GM18517 (cell line): ENCODE results near the gene TRPV5.
"Not testable (repeated sequence)": the region's sequence is repeated elsewhere in the genome, so short reads cannot be mapped to it uniquely, and the experiment has no call there.

Source experiments
- ATAC-seq: cut with Tn5 transposase; IDR thresholded peaks from one replicate; pipeline ENCODE4 v1.9.1; 2021; ENCODE audit warnings: mild to moderate bottlenecking, moderate library complexity; ENCODE audit not compliant: unreplicated experiment

Gene TRPV5

DNA sequence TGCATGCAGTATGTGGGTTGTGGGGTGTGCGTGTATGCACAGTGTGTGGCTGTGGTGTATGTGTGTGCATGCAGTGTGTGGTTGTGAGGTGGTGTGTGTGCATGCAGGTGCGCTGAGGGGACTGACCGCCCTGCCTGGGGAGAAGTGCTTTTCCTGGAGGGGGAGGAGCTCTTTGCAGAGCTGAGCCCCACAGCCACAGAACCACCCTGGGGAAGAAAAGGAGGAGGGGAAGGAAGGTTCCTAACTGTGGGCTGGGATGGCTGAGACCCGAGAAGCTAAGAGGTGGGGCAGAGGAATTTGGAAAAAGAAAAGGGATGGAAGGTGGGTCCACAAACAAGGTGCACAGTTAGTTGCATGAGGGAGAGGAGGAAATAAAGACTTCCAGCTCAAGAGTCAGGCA, at the start of gene TRPV5:
TSS of gene TRPV5 (minus strand) at position 123 of the 400 bp plus-strand sequence. CDS start 287 bp downstream, outside the sequence.
- no peak for ATAC-seq

DNA sequence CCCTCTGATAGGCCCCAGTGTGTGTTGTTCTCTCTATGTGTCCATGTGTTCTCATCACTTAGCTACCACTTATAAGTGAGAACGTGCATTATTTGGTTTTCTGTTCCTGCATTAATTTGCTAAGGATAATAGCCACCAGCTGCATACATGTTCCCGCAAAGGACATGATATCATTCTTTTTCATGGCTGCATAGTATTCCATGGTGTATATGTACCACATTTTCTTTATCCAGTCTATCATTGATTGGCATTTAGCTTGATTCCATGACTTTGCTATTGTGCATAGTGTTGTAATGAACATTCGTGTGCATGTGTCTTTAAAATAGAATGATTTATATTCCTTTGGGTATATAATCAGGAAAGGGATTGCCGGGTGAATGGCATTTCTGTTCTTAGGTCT, 44.9 kb upstream of the TRPV5 start:
- ATAC-seq = not testable (repeated sequence)

DNA sequence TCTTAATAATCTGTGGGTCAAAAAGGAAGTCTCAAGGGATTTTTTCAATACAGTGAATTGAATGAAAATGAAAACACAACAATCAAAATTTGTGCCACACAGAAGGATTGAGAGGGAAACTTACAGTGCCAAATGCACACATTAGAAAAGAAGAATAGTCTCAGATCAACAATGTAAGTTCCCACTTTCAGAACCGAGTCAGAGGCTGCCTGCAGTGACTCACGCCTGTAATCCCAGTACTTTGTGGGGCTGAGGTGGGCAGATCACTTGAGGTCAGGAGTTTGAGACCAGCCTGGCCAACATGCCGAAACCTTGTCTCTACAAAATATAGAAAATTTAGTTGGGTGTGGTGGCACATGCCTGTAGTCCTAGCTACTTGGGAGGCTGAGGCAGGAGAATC, 41.1 kb upstream of the TRPV5 start:
- ATAC-seq = no peak

DNA sequence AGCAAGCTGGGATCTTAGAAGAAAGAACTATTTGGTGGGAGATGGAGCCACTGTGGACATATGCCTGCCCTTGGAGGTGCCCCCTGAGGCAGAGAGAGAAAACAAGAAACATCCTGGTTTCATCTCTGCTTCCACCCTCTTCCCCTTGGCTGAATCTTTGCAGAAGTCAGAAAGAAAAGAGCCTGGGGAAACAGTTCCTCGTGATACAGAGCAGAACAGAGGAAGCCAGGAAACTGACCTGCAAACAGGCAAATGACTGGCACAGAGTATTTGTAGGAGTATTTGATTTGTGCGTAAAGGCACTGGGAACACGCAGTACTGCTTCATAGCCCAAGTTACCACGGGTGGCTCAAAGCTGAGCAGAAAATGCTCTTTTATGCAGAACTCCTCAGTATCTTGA, 35.6 kb upstream of the TRPV5 start:
- ATAC-seq = no peak

DNA sequence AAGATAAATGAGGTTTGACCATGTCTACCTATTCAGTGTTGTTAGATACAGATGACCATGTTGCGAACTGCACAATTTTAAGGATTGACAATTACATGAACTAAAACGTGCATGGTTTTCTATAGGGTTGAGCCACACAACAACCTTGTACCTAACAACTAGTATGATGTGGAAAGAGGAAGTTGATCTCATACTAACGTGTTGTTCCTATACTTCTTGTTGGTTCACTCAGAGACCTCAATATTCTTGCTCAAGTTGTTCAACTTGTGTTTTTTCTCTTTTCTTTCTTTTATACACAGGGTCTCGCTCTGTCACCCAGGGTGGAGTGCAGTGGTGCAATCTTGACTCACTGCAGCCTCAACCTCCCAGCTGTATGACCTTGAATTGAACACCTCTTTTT, 34.7 kb upstream of the TRPV5 start:
- no peak for ATAC-seq

DNA sequence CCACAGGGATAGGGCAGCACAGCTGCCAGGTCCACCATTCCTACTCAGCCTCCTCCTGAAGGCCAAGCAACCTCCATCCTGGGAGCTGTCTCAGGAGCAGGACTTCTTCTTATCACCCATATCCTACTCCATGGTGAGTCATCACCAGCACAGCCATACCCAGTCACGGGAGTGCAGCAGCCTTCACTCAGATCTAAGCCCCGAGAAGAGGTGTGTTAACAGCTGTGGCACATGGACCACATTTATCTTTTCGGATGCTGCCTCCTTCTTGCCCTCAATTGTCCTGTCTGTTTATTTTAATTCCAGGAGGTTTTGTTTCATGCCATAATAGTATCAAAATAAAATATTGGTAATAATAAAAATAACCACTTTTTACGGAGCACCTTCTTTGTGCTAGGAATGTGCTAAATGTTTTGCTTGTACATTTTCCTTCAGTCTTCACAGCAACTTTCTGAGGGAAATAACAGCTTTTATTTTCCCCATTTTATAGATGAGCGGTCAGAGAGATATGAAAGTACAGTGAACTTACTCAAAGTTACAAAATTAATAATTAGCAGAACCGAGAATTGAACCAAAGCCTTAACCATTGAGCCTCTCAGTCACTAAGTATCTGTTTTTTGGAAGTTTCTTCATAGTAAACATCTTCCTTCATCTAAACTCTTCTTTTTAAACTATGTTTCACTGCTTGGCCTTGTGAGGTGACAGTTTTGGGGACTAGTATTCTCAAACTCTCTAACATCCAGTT, 31.1 kb upstream of the TRPV5 start:
- no peak for ATAC-seq

DNA sequence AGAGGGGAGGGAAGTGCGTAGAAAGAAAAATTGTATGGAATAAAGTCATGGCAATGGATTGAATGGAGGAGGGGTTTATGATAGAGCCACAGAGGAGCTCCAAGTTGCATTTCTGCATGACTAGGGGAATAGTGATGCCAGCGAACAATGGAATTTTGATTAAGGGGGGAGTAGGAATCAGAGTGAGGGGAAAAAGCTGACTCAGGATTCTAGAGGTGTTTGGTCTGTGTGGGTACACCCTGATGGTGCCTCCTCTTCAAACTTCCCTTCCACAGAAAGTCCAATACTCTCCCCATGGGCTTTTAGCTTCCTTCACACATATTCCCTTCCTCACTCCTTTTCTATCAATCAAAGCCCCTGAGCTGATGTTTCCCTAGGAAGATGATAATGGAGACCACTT, 30.4 kb upstream of the TRPV5 start:
- no peak for ATAC-seq

DNA sequence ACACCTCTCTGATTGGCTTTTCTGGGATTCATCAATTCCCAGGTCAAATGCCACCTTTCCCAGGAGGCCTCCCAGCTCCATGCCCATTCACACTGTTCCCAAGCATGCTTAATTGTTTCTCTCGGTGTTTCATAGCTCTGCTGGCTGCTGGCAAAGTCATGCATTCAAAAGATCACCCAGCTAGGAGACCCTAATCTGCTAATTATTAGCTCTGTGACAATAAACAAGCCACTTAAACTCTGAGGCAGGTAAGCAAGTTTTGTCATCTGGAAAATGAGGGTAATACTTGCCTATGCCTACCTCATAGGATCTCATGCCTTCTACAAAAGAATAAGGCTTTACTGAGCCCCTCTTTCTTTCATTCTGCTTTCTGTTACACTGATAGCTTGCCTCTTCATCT, 29.4 kb upstream of the TRPV5 start:
- ATAC-seq = no peak

DNA sequence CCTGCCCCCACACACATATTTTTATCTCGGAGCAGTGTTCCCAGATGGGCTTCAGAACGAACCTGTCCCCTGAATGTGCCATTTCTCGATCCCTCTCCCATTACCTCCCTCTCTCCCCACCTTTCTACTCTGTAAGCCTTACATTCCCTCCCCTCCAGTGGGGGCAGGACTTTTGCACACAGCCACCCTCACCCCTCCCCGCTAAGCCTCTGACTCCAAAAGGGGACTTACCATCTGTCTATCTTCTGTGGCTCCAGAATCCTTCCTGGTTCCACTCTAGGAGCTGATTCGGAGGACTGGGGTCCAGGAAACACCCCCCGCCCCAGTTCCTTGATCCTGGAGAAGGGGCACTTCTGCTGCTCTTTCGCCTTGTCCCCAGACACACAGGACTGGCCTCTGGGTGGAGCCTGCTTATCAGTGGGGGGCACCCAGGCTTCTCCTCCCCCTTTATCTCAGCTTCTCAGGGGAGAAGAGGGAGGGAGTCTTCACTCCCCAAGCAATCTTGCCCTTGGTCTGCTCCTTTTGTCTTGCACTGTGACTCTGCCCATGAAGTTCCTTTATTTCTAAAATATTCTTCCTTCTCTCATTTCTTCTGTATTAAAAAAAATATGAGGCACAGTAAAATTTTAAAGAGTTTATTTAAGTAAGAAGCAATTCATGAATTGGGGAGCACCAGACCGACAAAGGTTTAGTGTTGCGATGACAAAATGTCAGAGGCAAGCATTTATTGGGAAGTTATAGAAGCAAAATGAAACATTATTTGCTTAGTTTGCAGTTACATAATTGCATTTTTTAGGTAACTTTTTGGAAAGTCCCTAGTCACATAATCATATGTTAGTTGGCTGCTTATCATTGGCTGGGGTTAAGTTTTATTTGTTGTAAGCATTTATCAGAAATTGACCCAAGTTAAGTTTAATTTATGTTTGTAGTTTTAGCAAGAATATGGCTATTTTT, 28.7 kb upstream of the TRPV5 start, which contains the start of gene KEL:
TSS of gene KEL (minus strand) at position 391 of the 954 bp plus-strand sequence. CDS start at position 234, 157 bp downstream.
- no peak for ATAC-seq

DNA sequence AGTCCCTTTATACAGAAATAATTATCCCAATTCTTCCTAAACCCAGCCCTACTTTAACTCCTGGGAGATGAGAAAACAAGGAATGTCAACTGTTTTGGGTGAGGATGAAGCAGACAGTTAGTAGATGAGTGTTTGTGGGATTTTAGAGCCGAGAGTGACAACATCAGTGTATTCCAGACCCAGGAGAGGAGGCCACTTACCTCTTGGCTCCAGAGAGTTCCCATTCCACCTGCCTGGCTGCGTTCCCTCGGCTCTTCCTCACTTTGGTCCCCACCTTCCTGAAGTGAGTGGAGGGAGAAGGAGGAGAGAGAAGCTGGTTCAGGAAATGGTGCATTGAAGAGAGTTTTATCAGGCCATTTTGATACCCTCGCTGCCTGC, 28.0 kb upstream of the TRPV5 start:
- ATAC-seq = no peak

DNA sequence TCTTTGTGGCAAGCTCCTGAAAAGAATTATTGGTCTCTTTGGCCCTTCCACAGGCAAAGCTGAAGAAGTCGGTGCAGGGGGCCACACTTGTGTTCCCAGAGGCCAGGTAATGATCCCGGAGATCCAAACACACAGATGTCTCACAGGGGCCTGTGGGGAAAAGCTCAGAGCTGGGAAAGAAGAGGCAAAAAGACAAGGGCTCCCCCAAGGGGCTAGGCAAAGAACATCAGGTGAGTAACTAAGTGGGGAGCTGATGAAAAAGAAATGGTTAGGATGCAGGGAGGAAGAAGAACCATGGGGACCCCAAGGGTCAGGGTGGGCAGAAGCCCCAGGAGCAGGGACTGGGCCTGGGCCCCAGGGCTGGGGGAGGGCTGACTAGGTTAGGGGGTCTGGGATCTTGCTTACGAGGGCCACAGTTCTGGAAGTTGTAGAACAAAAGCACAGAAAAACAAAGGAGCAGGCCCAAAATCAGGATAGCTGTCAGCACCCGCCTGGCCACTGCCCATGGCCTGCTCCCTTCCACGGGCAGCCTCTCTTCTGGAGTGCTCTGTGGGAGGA, 27.5 kb upstream of the TRPV5 start:
- no peak for ATAC-seq

DNA sequence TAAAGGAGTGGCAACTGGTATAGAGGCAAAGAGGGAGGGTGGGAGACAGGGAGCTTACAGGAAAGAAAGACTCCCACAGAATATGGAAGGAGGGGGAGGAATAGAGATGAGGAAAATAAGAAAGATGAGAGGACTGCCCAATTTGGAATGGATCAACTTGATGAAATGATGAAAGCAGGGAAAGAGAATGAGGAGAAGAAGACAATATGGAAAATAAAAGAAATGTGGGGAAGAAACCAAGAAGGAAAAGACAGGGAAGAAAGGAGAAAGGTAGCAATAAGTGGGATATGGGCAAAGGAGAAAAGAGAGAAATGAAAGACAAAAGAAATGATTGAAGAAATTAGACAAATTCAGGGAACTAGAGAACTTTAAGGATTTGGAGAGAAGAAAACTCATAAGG, 25.7 kb upstream of the TRPV5 start:
- ATAC-seq = no peak

DNA sequence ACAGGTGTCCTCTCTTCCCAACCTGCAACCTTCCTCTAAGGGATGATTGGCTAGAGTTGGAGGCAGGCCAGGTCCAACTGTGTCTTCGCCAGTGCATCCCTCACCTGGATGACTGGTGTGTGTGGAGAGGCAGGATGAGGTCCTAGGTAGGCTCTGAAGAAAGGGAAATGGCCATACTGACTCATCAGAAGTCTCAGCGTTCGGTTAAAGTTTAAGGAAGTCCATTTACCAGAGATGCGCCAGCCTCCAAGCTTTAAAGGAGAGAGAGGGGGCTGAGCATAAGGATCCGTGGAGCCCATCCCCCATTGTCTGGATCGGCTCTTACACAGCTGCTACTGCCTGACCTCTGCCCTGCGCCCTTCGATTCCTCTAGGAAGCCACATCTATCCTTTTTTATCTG, 24.2 kb upstream of the TRPV5 start:
- ATAC-seq = no peak

DNA sequence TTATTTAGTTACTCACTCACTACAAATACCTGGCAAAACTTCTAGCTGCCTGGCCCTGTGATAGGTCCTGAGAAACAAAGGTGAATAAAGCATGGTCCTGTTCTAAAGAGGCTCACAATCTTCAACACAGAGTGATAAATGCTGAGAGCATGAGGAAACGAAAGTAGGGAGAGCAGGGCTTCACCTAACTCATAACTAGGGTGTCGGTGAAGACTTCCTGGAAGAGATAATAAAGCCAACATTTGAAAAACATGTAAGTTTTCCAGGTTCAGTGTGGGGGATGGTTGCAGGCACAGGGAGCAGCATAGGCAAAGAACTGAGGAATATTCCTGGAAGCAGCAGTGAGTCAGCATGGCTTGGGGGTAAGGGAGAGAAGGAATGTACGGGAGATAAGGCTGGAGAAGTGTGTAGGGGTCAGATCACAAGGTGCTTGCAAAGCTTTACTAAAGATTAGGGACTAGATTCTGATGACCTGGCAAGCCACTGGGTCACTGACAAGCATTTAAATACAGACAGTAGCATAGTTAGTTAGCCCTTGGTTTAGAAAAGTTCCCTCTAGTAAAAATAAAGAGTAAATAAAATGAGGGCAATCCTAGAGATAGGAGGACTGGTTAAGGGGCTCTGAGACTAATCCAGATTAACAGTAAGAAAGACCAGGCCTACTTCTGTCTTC, 23.5 kb upstream of the TRPV5 start:
- no peak for ATAC-seq

DNA sequence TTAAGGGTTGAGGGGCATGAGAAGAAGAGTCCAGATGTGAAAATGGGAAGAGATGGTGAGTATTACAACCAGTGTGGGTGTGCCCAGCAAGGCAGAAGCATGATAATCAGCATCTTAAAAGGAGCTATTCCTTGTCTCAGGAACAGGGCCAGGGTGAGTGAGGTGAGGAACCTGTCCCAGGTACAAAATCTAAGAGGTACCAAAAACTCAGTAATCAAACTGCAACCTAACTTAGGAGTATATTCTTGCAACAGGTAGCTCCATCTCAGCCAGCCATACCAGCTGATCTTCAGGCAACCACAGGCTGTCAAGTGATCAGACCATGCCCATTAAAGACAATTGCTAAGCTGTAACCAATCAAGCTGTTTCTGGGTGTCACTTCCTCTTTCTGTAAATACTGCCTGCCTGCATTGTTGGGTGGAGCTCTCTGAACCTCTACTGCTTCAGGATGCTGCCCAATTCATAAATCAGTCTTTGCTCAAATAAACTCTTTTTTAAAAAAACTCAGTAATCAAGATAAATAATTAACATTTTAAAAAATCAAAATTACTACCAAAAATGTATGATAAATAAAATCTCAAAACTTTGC, 21.2 kb upstream of the TRPV5 start:
- no peak for ATAC-seq

DNA sequence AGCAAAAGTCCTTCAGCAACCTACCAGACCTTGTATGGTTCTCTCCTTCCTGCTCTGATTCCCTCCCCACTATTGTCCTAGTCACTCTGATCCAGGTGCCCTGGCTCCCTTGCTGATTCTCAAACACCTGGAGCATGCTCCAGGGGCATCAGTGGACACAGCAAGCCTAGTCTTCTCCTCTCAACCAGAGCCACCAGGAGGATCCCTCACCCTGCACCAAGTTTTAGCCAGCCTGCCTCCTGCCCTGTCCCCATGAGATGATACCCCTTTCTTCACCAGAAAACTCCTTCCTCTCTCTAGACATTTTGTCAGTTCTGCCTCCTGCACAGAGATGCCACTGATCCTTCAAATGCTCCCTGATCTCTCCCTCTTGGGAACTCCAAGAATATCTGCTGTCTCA, 16.7 kb upstream of the TRPV5 start:
- no peak for ATAC-seq

DNA sequence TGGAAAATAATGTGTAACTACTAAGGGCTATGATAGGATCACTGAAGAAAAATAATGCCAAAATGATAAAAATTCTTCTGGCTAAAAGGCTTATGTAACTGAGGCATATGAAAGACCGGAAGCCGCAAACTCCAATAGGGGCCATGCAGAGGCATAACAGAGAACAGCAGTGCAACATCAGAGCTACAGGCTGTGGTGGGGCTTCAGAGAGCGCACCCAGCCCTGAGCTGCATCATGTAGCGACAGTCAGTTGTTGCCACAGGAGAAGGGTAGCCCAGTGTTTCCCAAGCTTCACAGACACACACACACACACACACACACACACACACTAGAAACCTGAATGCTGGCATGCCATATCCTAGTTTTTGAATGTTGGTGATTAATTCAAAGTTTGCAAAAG, 15.1 kb upstream of the TRPV5 start:
- ATAC-seq = no peak

DNA sequence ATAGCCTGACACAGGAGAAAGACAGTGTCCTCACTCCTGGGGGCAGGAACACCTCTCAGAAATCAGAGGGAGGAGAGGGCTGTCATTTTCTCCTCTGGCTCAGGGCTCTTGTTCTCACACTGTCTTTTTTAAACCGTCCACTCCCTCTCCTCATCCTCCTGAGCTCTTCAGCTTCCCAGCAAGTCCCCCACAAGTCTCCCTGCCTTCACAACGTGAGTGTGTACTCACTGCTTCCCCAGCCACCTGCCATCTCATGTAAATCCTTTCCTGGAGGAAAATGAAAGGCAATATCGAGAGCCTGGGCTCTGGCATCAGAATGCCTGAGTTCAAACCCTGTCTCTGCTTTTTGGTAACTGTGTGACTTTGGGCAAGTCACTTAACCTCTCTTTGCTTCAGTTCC, 11.5 kb upstream of the TRPV5 start:
- ATAC-seq = no peak

DNA sequence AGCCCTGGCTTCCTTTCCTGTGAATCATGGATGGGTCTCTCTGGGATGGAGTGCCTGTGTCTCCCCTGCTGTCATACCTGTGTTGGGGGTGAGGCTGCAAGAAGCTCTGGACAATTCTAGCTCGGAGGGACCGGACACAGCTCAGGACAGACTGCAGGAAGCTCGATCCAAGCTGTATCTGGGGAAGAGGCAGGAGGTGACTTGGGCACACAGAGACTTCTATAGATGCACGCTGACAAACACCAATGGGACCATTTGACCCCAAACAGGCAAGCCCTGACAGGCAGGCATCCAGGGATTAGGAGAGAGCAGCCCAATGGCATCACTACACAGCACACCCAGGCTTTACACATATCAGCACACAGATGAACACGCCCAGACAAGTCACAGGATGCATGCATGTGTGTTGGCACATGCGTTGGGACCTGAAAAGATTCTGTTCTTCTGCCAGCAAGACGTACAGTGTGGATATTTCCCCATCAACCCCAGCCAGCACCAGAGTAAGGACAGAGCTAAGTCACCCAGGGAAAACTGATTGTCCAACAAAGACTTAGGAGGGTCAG, 10.2 kb upstream of the TRPV5 start:
- ATAC-seq = no peak

DNA sequence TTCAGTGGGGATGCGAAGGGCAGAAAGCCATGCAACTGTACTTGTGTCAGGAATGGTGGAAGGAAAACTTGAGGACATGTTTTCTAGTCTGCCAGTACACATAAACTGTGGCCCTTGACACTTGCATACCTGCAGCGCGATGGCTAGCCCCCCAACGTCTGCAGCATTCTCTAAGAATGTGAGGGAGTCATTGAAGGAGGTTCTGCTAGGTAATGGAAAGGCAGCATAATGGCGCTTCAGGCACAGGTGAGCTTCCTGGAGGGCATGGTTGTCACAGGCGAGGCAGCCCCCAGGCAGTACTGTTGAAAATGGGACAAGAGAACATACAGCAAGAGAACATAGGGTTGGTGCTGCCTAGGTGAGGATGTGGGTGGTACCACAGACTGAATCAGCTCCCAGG, 9.2 kb upstream of the TRPV5 start:
- no peak for ATAC-seq
